ENCODE data around the gene MSH3.
A peak's percentile ranks its signal among the peaks of the same experiment; 100 is the strongest.
"Not testable (repeated sequence)": the region's sequence is repeated elsewhere in the genome, so short reads cannot be mapped to it uniquely, and the experiment has no call there.

Gene MSH3

GRCh38 chr5:80656425-80656824, 2.0 kb downstream of the MSH3 start:
- peak; percentile 54 for DNase-seq (ENCODE audit: low read depth)

GRCh38 chr5:80659106-80659505, 4.7 kb downstream of the MSH3 start:
- peak; percentile 68 for DNase-seq (ENCODE audit: low read depth)

GRCh38 chr5:80660661-80661060, 6.2 kb downstream of the MSH3 start:
- DNase-seq (ENCODE audit: low read depth), result not testable (repeated sequence)

GRCh38 chr5:80662108-80662507, 7.7 kb downstream of the MSH3 start:
- no peak for DNase-seq (ENCODE audit: low read depth)

GRCh38 chr5:80665057-80665456, 10.6 kb downstream of the MSH3 start:
- no peak for DNase-seq (ENCODE audit: low read depth)

GRCh38 chr5:80667384-80667783, 12.9 kb downstream of the MSH3 start:
- DNase-seq (ENCODE audit: low read depth), result no peak

GRCh38 chr5:80668016-80668969, 13.8 kb downstream of the MSH3 start:
- no peak for DNase-seq (ENCODE audit: low read depth)

- peak; percentile 74 for DNase-seq (ENCODE audit: low read depth)
These were observed 17.8 kb downstream of the MSH3 start for GRCh38 chr5:80672140-80672736.

GRCh38 chr5:80676706-80677105, 22.3 kb downstream of the MSH3 start:
- no peak for DNase-seq (ENCODE audit: low read depth)

GRCh38 chr5:80686757-80687156, 32.3 kb downstream of the MSH3 start:
- DNase-seq (ENCODE audit: low read depth), result peak; percentile 31

- DNase-seq (ENCODE audit: low read depth), result no peak
These were observed 34.4 kb downstream of the MSH3 start for GRCh38 chr5:80688648-80689420.

GRCh38 chr5:80689627-80690026, 35.2 kb downstream of the MSH3 start:
- no peak for DNase-seq (ENCODE audit: low read depth)

- no peak for DNase-seq (ENCODE audit: low read depth)
These were observed 41.2 kb downstream of the MSH3 start for GRCh38 chr5:80695666-80696065.

GRCh38 chr5:80696450-80696849, 42.0 kb downstream of the MSH3 start:
- no peak for DNase-seq (ENCODE audit: low read depth)

- no peak for DNase-seq (ENCODE audit: low read depth)
These were observed 42.6 kb downstream of the MSH3 start for GRCh38 chr5:80697100-80697499.

GRCh38 chr5:80698369-80698768, 43.9 kb downstream of the MSH3 start:
- no peak for DNase-seq (ENCODE audit: low read depth)

- no peak for DNase-seq (ENCODE audit: low read depth)
These were observed 47.1 kb downstream of the MSH3 start for GRCh38 chr5:80701597-80701996.

- no peak for DNase-seq (ENCODE audit: low read depth)
These were observed 48.8 kb downstream of the MSH3 start for GRCh38 chr5:80703291-80703690.

- DNase-seq (ENCODE audit: low read depth), result no peak
These were observed 49.3 kb downstream of the MSH3 start for GRCh38 chr5:80703747-80704146.

GRCh38 chr5:80704221-80704620, 49.8 kb downstream of the MSH3 start:
- no peak for DNase-seq (ENCODE audit: low read depth)

GRCh38 chr5:80705216-80705769, 50.8 kb downstream of the MSH3 start:
- DNase-seq (ENCODE audit: low read depth), result no peak

GRCh38 chr5:80705801-80706200, 51.3 kb downstream of the MSH3 start:
- peak; percentile 20 for DNase-seq (ENCODE audit: low read depth)
